Stimulated activated CD4-positive, alpha-beta T cell treated with anti-CD3 and anti-CD28 coated beads, Interleukin-12 subunit alpha, Interleukin-12 subunit beta, amount 100 ng/mL, for 24 hours (primary cell): ENCODE measurements around the gene IL17C.
A peak's percentile ranks its signal among the peaks of the same experiment; 100 is the strongest.
"Not testable (repeated sequence)": the region's sequence is repeated elsewhere in the genome, so short reads cannot be mapped to it uniquely, and the experiment has no call there.

ENCODE experiments used
- DNase-seq, 2 experiments: peaks; one replicate each; pipeline ENCODE4 v3.0.0-alpha.2; 2020; ENCODE audit warnings: low read depth in 2 of 2

Gene IL17C

GRCh38 chr16:88638323-88639230 is at the start of gene IL17C:
IL17C (plus strand) TSS chr16:88638572; CDS start chr16:88638642, 70 bp downstream.
- DNase-seq = no peak

- no peak for DNase-seq
These were observed 49.6 kb upstream of the IL17C start for GRCh38 chr16:88588754-88589153.

GRCh38 chr16:88589441-88589840 is 48.9 kb upstream of the IL17C start:
- no peak for DNase-seq

- peak in 1 of 2 experiments; percentile 36 for DNase-seq
These were observed 46.8 kb upstream of the IL17C start for GRCh38 chr16:88591577-88592021.

- DNase-seq = no peak
These were observed 45.3 kb upstream of the IL17C start for GRCh38 chr16:88593061-88593460.

- DNase-seq = no peak
These were observed 44.9 kb upstream of the IL17C start for GRCh38 chr16:88593489-88593888.

- DNase-seq = no peak
These were observed 44.5 kb upstream of the IL17C start for GRCh38 chr16:88593910-88594309.

- DNase-seq = no peak
These were observed 43.3 kb upstream of the IL17C start for GRCh38 chr16:88595101-88595500.

GRCh38 chr16:88595921-88596320 is 42.5 kb upstream of the IL17C start:
- no peak for DNase-seq

- DNase-seq = no peak
These were observed 41.9 kb upstream of the IL17C start for GRCh38 chr16:88596483-88596882.

GRCh38 chr16:88597856-88598491 is 40.4 kb upstream of the IL17C start:
- no peak for DNase-seq

- DNase-seq = no peak
These were observed 39.2 kb upstream of the IL17C start for GRCh38 chr16:88599092-88599733.

GRCh38 chr16:88599825-88600538 is 38.4 kb upstream of the IL17C start:
- DNase-seq = no peak

GRCh38 chr16:88600539-88600896 is 37.9 kb upstream of the IL17C start:
- DNase-seq = no peak

- DNase-seq = no peak
These were observed 36.9 kb upstream of the IL17C start for GRCh38 chr16:88601313-88602036.

GRCh38 chr16:88602091-88602490 is 36.3 kb upstream of the IL17C start:
- DNase-seq = no peak

- no peak for DNase-seq
These were observed 32.9 kb upstream of the IL17C start for GRCh38 chr16:88605186-88606147.

GRCh38 chr16:88606148-88606757 is 32.1 kb upstream of the IL17C start:
- DNase-seq = no peak

GRCh38 chr16:88608076-88608475 is 30.3 kb upstream of the IL17C start:
- DNase-seq = no peak

- DNase-seq = not testable (repeated sequence)
These were observed 28.9 kb upstream of the IL17C start for GRCh38 chr16:88609426-88609825.
